Stomach smooth muscle (tissue), 2 donors: ENCODE measurements around the gene SSH2.
"Not testable (repeated sequence)": the region's sequence is repeated elsewhere in the genome, so short reads cannot be mapped to it uniquely, and the experiment has no call there.

Experiments
- H3K27ac ChIP-seq: one replicate; pipeline ENCODE4 v1.7.0; 2013; ENCODE audit warnings: mild to moderate bottlenecking, low read length, inconsistent platforms
- H3K27me3 ChIP-seq, 2 donors: one replicate each; pipeline ENCODE4 v1.7.0; 2013; ENCODE audit warnings: low read length in 2 of 2; ENCODE audit not compliant: insufficient read depth in 2 of 2, control insufficient read depth in 1 of 2
- H3K36me3 ChIP-seq, 2 donors: one replicate each; pipeline ENCODE4 v1.7.0; 2013; ENCODE audit warnings: low read length in 2 of 2; ENCODE audit not compliant: control insufficient read depth in 2 of 2, insufficient read depth in 2 of 2
- H3K4me1 ChIP-seq: one replicate; pipeline ENCODE4 v1.7.0; 2013; ENCODE audit warnings: low read length; ENCODE audit not compliant: control insufficient read depth, insufficient read depth
- H3K4me3 ChIP-seq, 2 donors: one replicate each; pipeline ENCODE4 v1.7.0; 2013; ENCODE audit warnings: low read length in 2 of 2
- H3K9ac ChIP-seq, 2 donors: one replicate each; pipeline ENCODE4 v1.7.0; 2013; ENCODE audit warnings: low read length in 2 of 2, mild to moderate bottlenecking in 1 of 2
- H3K9me3 ChIP-seq, 2 donors: one replicate each; pipeline ENCODE4 v1.7.0; 2013; ENCODE audit warnings: low read length in 2 of 2; ENCODE audit not compliant: control insufficient read depth in 2 of 2
- donor health status: healthy.
- donor health status: Pancreatic carcinoma.

SSH2 gene

GRCh38 chr17:29682987-29683386 lies 247.0 kb downstream of the SSH2 start:
- Histone ChIP-seq H3K27me3 (no peaks in the 10 kb centered on the region), H3K4me1 (peaks cover 5% of the 10 kb centered on the region), H3K9ac (no peak overlapping the region), H3K36me3 (no peaks in the 10 kb centered on the region), H3K27ac (no peak overlapping the region), H3K9me3 (no peaks in the 10 kb centered on the region), H3K4me3 (no peak overlapping the region)

- Histone ChIP-seq H3K27me3 (no peaks in the 10 kb centered on the region), H3K36me3 (no peaks in the 10 kb centered on the region), H3K4me3 (no peak overlapping the region), H3K27ac (no peak overlapping the region), H3K4me1 (peaks cover 7% of the 10 kb centered on the region), H3K9me3 (no peaks in the 10 kb centered on the region), H3K9ac (no peak overlapping the region)
These were observed 248.0 kb downstream of the SSH2 start for GRCh38 chr17:29682054-29682453.

GRCh38 chr17:29677824-29678223 lies 252.2 kb downstream of the SSH2 start:
- H3K4me3 ChIP-seq: no peak overlapping the region
- H3K4me1 ChIP-seq: peaks cover 4% of the 10 kb centered on the region
- H3K9me3 ChIP-seq: no peaks in the 10 kb centered on the region
- H3K36me3 ChIP-seq: no peaks in the 10 kb centered on the region
- no peaks in the 10 kb centered on the region for H3K27me3 ChIP-seq
- no peak overlapping the region for H3K27ac ChIP-seq
- H3K9ac ChIP-seq: no peak overlapping the region

GRCh38 chr17:29677221-29677791 lies 252.7 kb downstream of the SSH2 start:
- Histone ChIP-seq H3K9me3 (no peaks in the 10 kb centered on the region), H3K9ac (no peak overlapping the region), H3K4me1 (peaks cover 4% of the 10 kb centered on the region), H3K36me3 (no peaks in the 10 kb centered on the region), H3K4me3 (no peak overlapping the region), H3K27ac (peak overlapping the region; percentile 31), H3K27me3 (no peaks in the 10 kb centered on the region)

GRCh38 chr17:29675961-29676360 lies 254.1 kb downstream of the SSH2 start:
- H3K27me3 ChIP-seq, H3K36me3 ChIP-seq, H3K4me1 ChIP-seq, H3K9ac ChIP-seq, H3K9me3 ChIP-seq, H3K27ac ChIP-seq, H3K4me3 ChIP-seq: not testable (repeated sequence)

- H3K27ac ChIP-seq: no peak overlapping the region
- H3K9ac ChIP-seq: no peak overlapping the region
- H3K4me3 ChIP-seq: no peak overlapping the region
- peaks cover 4 to 7% of the 10 kb centered on the region in 2 donors for H3K36me3 ChIP-seq
- no peaks in the 10 kb centered on the region for H3K9me3 ChIP-seq
- peaks cover 4% of the 10 kb centered on the region for H3K4me1 ChIP-seq
- H3K27me3 ChIP-seq: no peaks in the 10 kb centered on the region
These were observed 255.7 kb downstream of the SSH2 start for GRCh38 chr17:29674281-29674680.

GRCh38 chr17:29671661-29672060 lies 258.4 kb downstream of the SSH2 start:
- Histone ChIP-seq H3K36me3 (peaks cover 6 to 14% of the 10 kb centered on the region in 2 donors), H3K9ac (no peak overlapping the region), H3K27ac (no peak overlapping the region), H3K4me1 (no peaks in the 10 kb centered on the region), H3K9me3 (no peaks in the 10 kb centered on the region), H3K4me3 (no peak overlapping the region), H3K27me3 (no peaks in the 10 kb centered on the region)

- H3K27ac ChIP-seq: no peak overlapping the region
- no peaks in the 10 kb centered on the region for H3K9me3 ChIP-seq
- no peaks in the 10 kb centered on the region for H3K4me1 ChIP-seq
- no peak overlapping the region for H3K9ac ChIP-seq
- H3K36me3 ChIP-seq: peaks cover 8 to 20% of the 10 kb centered on the region in 2 donors
- no peaks in the 10 kb centered on the region for H3K27me3 ChIP-seq
- no peak overlapping the region for H3K4me3 ChIP-seq
These were observed 260.8 kb downstream of the SSH2 start for GRCh38 chr17:29669266-29669665.

GRCh38 chr17:29667969-29668368 lies 262.1 kb downstream of the SSH2 start:
- Histone ChIP-seq H3K27ac (no peak overlapping the region), H3K36me3 (peaks cover 8 to 20% of the 10 kb centered on the region in 2 donors), H3K27me3 (no peaks in the 10 kb centered on the region)

GRCh38 chr17:29665481-29665810 lies 264.6 kb downstream of the SSH2 start:
- H3K4me3 ChIP-seq: no peak overlapping the region
- no peaks in the 10 kb centered on the region for H3K9me3 ChIP-seq
- no peaks in the 10 kb centered on the region for H3K27me3 ChIP-seq
- H3K4me1 ChIP-seq: no peaks in the 10 kb centered on the region
- H3K36me3 ChIP-seq: peaks cover 4 to 13% of the 10 kb centered on the region in 2 donors
- no peak overlapping the region for H3K27ac ChIP-seq
- no peak overlapping the region for H3K9ac ChIP-seq

More at GRCh38 chr17:29667969-29668368, 262.1 kb downstream of the SSH2 start:
- no peak overlapping the region for H3K9ac ChIP-seq
- no peaks in the 10 kb centered on the region for H3K9me3 ChIP-seq
- no peaks in the 10 kb centered on the region for H3K4me1 ChIP-seq
- no peak overlapping the region for H3K4me3 ChIP-seq

GRCh38 chr17:29664743-29665480 lies 265.1 kb downstream of the SSH2 start:
- Histone ChIP-seq H3K4me3 (no peak overlapping the region), H3K9ac (no peak overlapping the region), H3K36me3 (peaks cover 4 to 13% of the 10 kb centered on the region in 2 donors), H3K27ac (no peak overlapping the region), H3K4me1 (no peaks in the 10 kb centered on the region), H3K27me3 (no peaks in the 10 kb centered on the region), H3K9me3 (no peaks in the 10 kb centered on the region)
